Panc1 (cell line): ENCODE data around the gene PPM1F. TPM values are rescaled to one million over a fixed set of nuclear protein-coding genes. Genes with fewer than 3 reads are reported as not detected.

Experiments
- ATAC-seq: fragments of 200-7000 bp; cut with Tn5 transposase; 2 replicates; pipeline ENCODE4 v1.9.1; 2020; ENCODE audit warnings: mild to moderate bottlenecking, moderate library complexity
- BruUV-seq: library from RNA; stranded (reverse); fragments of 400-500 nt; replicated peaks from 2 replicates; lab custom pipeline; 2021; lab: Mats Ljungman, UMichigan
- CTCF ChIA-PET: fragments of 300-600 bp; sonication (Branson Sonifier 250); formaldehyde crosslinking; loops from one replicate; lab custom pipeline; 2022; ENCODE audit warnings: antibody characterized with exemption; lab: Charles Lee
- POLR2A ChIA-PET: fragments of 300-600 bp; sonication (Branson Sonifier 250); formaldehyde crosslinking; loops from one replicate; lab custom pipeline; 2022; ENCODE audit warnings: antibody characterized with exemption; lab: Charles Lee
- DNase-seq: peaks from one replicate; pipeline ENCODE4 v3.0.0-alpha.2; 2010; ENCODE audit warnings: low read depth, low spot score
- H3K27ac ChIP-seq: 2 replicates; pipeline ENCODE4 v1.5.1; 2011; ENCODE audit warnings: mild to moderate bottlenecking, low read length, inconsistent platforms
- H3K27me3 ChIP-seq: fragments of 200-500 bp; sonication (Bioruptor generic); 2 replicates; pipeline ENCODE4 v1.6.0; 2014; ENCODE audit warnings: low read length, inconsistent platforms; ENCODE audit not compliant: control insufficient read depth, insufficient read depth
- H3K36me3 ChIP-seq: fragments of 200-500 bp; sonication (Bioruptor generic); 2 replicates; pipeline ENCODE4 v1.5.1; 2014; ENCODE audit warnings: inconsistent platforms, mild to moderate bottlenecking, low read length, moderate library complexity; ENCODE audit not compliant: control insufficient read depth, insufficient read depth
- H3K4me1 ChIP-seq: 2 replicates; pipeline ENCODE4 v1.5.1; 2011; ENCODE audit warnings: inconsistent platforms, mild to moderate bottlenecking, low read length, moderate library complexity; ENCODE audit not compliant: control insufficient read depth, insufficient read depth
- H3K4me3 ChIP-seq, 2 experiments: 2 replicates each; pipeline ENCODE4 v1.5.1; 2011 to 2012; ENCODE audit warnings: low read depth in 2 of 2, low read length in 2 of 2, mild to moderate bottlenecking in 2 of 2, inconsistent platforms in 1 of 2, moderate library complexity in 1 of 2
- H3K9me3 ChIP-seq: fragments of 200-500 bp; sonication (Bioruptor generic); 2 replicates; pipeline ENCODE4 v1.5.1; 2014; ENCODE audit warnings: low read depth, mild to moderate bottlenecking, inconsistent platforms, low read length, moderate library complexity; ENCODE audit not compliant: control insufficient read depth, insufficient read depth
- POLR2AphosphoS5 ChIP-seq: IDR thresholded peaks from 2 replicates; pipeline ENCODE4 v1.6.1; 2012; ENCODE audit warnings: mild to moderate bottlenecking, low read depth, low read length, moderate library complexity
- SIN3A ChIP-seq: IDR thresholded peaks from 2 replicates; pipeline ENCODE4 v1.6.1; 2012; ENCODE audit warnings: low read depth, mild to moderate bottlenecking, low read length, moderate library complexity, borderline replicate concordance; ENCODE audit not compliant: insufficient read depth
- TCF7L2 ChIP-seq: IDR thresholded peaks from 2 replicates; pipeline ENCODE4 v1.6.1; 2011; ENCODE audit warnings: mild to moderate bottlenecking, low read depth, low read length, inconsistent platforms
- in situ Hi-C: cut with HindIII; loops from 2 replicates; pipeline ENCODE4 v1.10.0; 2016; ENCODE audit warnings: low sequenced_read_pairs, low pct_unique_long_range_greater_than_20kb
- intact Hi-C: fragments of 100-400 bp; cut with micrococcal nuclease; formaldehyde crosslinking; loops from one replicate; pipeline ENCODE4 v1.10.0; 2022; ENCODE audit not compliant: unreplicated experiment
- total RNA-seq: library from RNA; stranded (reverse); gene quantifications from one replicate; pipeline ENCODE4 v1.2.1, GENCODE V29; 2021; ENCODE audit not compliant: unreplicated experiment
- TF ChIP-seq, protein P1 (sequence below), 2 experiments: IDR thresholded peaks; 2 replicates each; pipeline ENCODE4 v1.6.1; 2011 to 2012; ENCODE audit warnings: low read depth in 2 of 2, control low read depth in 1 of 2, low read length in 1 of 2, mild to moderate bottlenecking in 1 of 2, moderate library complexity in 1 of 2; ENCODE audit not compliant: insufficient read depth in 1 of 2
- TF ChIP-seq, protein P2 (sequence below): fragments of 450-650 bp; IDR thresholded peaks from 2 replicates; pipeline ENCODE4 v1.5.1; 2017; ENCODE audit warnings: mild to moderate bottlenecking

PPM1F gene
- total RNA-seq, 1 experiment from 2014 or later, result 28.9 TPM

DNA sequence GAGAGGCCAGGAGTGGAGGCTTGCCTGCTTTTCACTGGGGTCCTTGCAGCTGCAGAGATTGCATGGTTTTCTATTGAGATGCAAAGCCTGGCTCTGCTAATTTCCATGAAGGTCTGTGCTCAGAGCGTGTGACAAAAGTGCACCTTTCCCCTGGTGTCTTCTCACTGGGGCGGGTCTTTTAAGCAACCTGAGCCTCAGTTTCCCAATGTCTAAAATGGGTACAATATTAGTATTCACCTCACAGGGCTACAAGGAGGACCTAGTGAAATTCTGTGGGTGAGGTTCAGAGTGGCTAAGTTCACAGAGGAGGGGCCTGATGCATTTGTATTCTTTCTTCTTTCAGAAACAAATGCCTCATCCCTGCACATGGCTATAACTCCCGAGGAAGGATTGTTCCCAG lies 20.3 kb downstream of the PPM1F start:
- Histone ChIP-seq H3K4me3 (no peak overlapping the region), H3K36me3 (0 out of 2 replicates have a peak, but pooled peaks cover 2% of the 10 kb centered on the region), H3K9me3 (no peaks in the 10 kb centered on the region), H3K4me1 (no peaks in the 10 kb centered on the region), H3K27ac (no peak overlapping the region), H3K27me3 (no peaks in the 10 kb centered on the region)
- intact Hi-C loops, result no loop called here
- ChIA-PET CTCF (no interaction called here), POLR2A (no interaction called here)
- ATAC-seq (no peak), DNase-seq (no peak)
- TF ChIP-seq POLR2AphosphoS5 (no peak), TCF7L2 (no peak), SIN3A (no peak)
- TF ChIP-seq, protein P1, sequence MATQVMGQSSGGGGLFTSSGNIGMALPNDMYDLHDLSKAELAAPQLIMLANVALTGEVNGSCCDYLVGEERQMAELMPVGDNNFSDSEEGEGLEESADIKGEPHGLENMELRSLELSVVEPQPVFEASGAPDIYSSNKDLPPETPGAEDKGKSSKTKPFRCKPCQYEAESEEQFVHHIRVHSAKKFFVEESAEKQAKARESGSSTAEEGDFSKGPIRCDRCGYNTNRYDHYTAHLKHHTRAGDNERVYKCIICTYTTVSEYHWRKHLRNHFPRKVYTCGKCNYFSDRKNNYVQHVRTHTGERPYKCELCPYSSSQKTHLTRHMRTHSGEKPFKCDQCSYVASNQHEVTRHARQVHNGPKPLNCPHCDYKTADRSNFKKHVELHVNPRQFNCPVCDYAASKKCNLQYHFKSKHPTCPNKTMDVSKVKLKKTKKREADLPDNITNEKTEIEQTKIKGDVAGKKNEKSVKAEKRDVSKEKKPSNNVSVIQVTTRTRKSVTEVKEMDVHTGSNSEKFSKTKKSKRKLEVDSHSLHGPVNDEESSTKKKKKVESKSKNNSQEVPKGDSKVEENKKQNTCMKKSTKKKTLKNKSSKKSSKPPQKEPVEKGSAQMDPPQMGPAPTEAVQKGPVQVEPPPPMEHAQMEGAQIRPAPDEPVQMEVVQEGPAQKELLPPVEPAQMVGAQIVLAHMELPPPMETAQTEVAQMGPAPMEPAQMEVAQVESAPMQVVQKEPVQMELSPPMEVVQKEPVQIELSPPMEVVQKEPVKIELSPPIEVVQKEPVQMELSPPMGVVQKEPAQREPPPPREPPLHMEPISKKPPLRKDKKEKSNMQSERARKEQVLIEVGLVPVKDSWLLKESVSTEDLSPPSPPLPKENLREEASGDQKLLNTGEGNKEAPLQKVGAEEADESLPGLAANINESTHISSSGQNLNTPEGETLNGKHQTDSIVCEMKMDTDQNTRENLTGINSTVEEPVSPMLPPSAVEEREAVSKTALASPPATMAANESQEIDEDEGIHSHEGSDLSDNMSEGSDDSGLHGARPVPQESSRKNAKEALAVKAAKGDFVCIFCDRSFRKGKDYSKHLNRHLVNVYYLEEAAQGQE (IDR thresholded peaks at IDR 0.05; ENCODE audit: insufficient read depth in 1 of 2, low read depth in 2 of 2, low read length in 1 of 2), result no peak
- TF ChIP-seq, protein P2, sequence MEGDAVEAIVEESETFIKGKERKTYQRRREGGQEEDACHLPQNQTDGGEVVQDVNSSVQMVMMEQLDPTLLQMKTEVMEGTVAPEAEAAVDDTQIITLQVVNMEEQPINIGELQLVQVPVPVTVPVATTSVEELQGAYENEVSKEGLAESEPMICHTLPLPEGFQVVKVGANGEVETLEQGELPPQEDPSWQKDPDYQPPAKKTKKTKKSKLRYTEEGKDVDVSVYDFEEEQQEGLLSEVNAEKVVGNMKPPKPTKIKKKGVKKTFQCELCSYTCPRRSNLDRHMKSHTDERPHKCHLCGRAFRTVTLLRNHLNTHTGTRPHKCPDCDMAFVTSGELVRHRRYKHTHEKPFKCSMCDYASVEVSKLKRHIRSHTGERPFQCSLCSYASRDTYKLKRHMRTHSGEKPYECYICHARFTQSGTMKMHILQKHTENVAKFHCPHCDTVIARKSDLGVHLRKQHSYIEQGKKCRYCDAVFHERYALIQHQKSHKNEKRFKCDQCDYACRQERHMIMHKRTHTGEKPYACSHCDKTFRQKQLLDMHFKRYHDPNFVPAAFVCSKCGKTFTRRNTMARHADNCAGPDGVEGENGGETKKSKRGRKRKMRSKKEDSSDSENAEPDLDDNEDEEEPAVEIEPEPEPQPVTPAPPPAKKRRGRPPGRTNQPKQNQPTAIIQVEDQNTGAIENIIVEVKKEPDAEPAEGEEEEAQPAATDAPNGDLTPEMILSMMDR, result no peak
- no TSS peak for BruUV-seq
- in situ Hi-C loops, result loop anchor here (25.0 kb wide), 1 partner anchor 120 kb away; no protein-coding TSS in a partner anchor

DNA sequence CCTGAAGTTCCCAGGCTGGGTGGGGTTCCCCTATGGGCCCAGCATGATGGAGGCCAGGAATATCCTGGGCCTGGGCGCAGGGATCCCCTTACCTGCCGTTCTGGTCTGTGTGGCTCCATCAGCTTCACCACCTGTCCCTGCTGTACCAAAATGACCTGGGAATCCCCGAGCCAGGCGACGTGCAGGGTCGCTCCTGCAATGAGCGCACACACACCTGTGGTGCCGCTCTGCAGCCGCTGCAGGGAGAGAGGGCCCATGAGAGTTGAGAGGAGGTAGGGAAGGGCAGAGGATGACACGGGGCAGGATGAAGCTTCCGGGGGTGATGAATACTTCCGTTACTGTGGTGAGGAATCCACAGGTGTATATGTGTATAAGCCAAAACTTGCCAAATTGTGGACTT lies 21.6 kb downstream of the PPM1F start:
- POLR2A ChIA-PET, result no interaction called here
- TF ChIP-seq SIN3A (no peak), POLR2AphosphoS5 (no peak)
- no TSS peak for BruUV-seq
- Histone ChIP-seq H3K27ac (no peak overlapping the region), H3K27me3 (no peaks in the 10 kb centered on the region), H3K4me1 (no peaks in the 10 kb centered on the region), H3K36me3 (0 out of 2 replicates have a peak, but pooled peaks cover 2% of the 10 kb centered on the region), H3K4me3 (no peak overlapping the region), H3K9me3 (no peaks in the 10 kb centered on the region)
- in situ Hi-C loops, result loop anchor here (25.0 kb wide), 1 partner anchor 119 kb away; no protein-coding TSS in a partner anchor
- ATAC-seq, result no peak
- no peak for DNase-seq
- intact Hi-C loops, result no loop called here
- CTCF ChIA-PET, result no interaction called here

DNA sequence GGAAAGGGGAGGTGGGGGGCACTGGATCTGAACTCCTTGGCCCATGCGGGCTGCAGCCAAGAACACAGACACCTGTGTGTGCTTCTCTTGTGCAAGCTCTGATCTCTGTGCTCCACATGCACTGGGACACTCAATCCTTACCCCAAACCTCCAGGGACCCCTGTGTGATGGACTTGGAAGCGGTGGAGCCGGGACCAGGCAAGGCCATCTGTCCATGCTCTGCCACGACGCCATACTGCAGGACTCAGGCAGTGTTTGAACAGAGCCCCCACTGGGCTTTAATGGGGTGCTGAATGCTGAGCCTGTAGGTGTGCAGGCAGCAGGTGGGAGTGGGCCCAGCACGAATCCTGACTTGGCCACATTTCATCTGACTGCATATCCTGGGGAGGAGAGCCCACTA lies 23.4 kb downstream of the PPM1F start:
- Histone ChIP-seq H3K27ac (no peak overlapping the region), H3K27me3 (no peaks in the 10 kb centered on the region), H3K4me3 (no peak overlapping the region), H3K4me1 (no peaks in the 10 kb centered on the region), H3K36me3 (0 out of 2 replicates have a peak, but pooled peaks cover 2% of the 10 kb centered on the region), H3K9me3 (no peaks in the 10 kb centered on the region)
- intact Hi-C loops, result no loop called here
- ChIA-PET POLR2A (no interaction called here), CTCF (no interaction called here)
- DNase-seq (no peak), ATAC-seq (no peak)
- no TSS peak for BruUV-seq
- in situ Hi-C loops, result loop anchor here (25.0 kb wide), 1 partner anchor 117 kb away; no protein-coding TSS in a partner anchor
- TF ChIP-seq, protein P1 (IDR thresholded peaks at IDR 0.05; ENCODE audit: insufficient read depth in 1 of 2, low read depth in 2 of 2, low read length in 1 of 2), result no peak
- TF ChIP-seq TCF7L2 (no peak), POLR2AphosphoS5 (no peak), SIN3A (no peak)
- TF ChIP-seq, protein P2, result no peak
